B cell (primary cell): ENCODE measurements around the gene TRAPPC5. TPM values are rescaled to one million over a fixed set of nuclear protein-coding genes. Genes with fewer than 3 reads are reported as not detected.

Experiments
- ATAC-seq: fragments of 200-7000 bp; cut with Tn5 transposase; one replicate; pipeline ENCODE4 v1.10.0; 2021; ENCODE audit warnings: low read depth, mild to moderate bottlenecking, moderate number of reproducible peaks, moderate library complexity
- CTCF ChIA-PET: fragments of 350-600 bp; sonication (Branson Sonifier 250); formaldehyde crosslinking; loops from one replicate; lab custom pipeline; 2021; ENCODE audit warnings: antibody characterized with exemption, inconsistent platforms; lab: Charles Lee
- POLR2A ChIA-PET: fragments of 350-600 bp; sonication (Branson Sonifier 250); formaldehyde crosslinking; loops from one replicate; lab custom pipeline; 2021; ENCODE audit warnings: antibody characterized with exemption; lab: Charles Lee
- DNase-seq: peaks from one replicate; pipeline ENCODE4 v3.0.0; 2013
- H2AFZ ChIP-seq: 2 replicates; pipeline ENCODE4 v1.6.1; 2012; ENCODE audit warnings: mild to moderate bottlenecking, low read depth, low read length; ENCODE audit not compliant: insufficient read depth, poor library complexity, severe bottlenecking
- H3K27ac ChIP-seq, 2 donors: 1 replicate in 1 of 2; 2 replicates in 1 of 2; pipeline ENCODE4 v1.5.1; 2012 to 2013; ENCODE audit warnings: low read length in 2 of 2, mild to moderate bottlenecking in 2 of 2, moderate library complexity in 1 of 2
- H3K27me3 ChIP-seq, 4 experiments: fragments of 200-600 bp in 1 of 4; sonication (generic) in 1 of 4; replicated peaks in 1 of 4; 1 replicate in 2 of 4; 2 replicates in 2 of 4; pipeline versions ENCODE4 v1.6.1 to v1.7.0; 2013 to 2016; ENCODE audit warnings: low read length in 3 of 4, mild to moderate bottlenecking in 2 of 4, mixed read lengths in 1 of 4, moderate library complexity in 1 of 4; ENCODE audit not compliant: insufficient read depth in 4 of 4, control insufficient read depth in 3 of 4; ENCODE audit errors: control extremely low read depth in 1 of 4
- H3K36me3 ChIP-seq, 2 experiments: replicated peaks in 1 of 2; 1 replicate in 1 of 2; 2 replicates in 1 of 2; pipeline versions ENCODE4 v1.6.1 to v1.7.1; 2013; ENCODE audit warnings: low read length in 1 of 2; ENCODE audit not compliant: insufficient read depth in 2 of 2, control insufficient read depth in 1 of 2; ENCODE audit errors: control extremely low read depth in 1 of 2, extremely low read depth in 1 of 2
- H3K4me1 ChIP-seq, 2 donors: fragments of 200-600 bp in 1 of 2; sonication (generic) in 1 of 2; 1 replicate in 1 of 2; 2 replicates in 1 of 2; pipeline versions ENCODE4 v1.5.1 to v1.6.1; 2013 to 2017; ENCODE audit warnings: low read length in 2 of 2; ENCODE audit not compliant: control insufficient read depth in 2 of 2, insufficient read depth in 2 of 2
- H3K4me2 ChIP-seq: replicated peaks from 2 replicates; pipeline ENCODE3; 2012; ENCODE audit warnings: mild to moderate bottlenecking, low read depth, low read length; ENCODE audit not compliant: poor library complexity, severe bottlenecking
- H3K4me3 ChIP-seq, 5 experiments: fragments of 200-600 bp in 1 of 5; sonication (generic) in 1 of 5; 1 replicate in 3 of 5; 2 replicates in 2 of 5; pipeline versions ENCODE4 v1.5.1 to v1.7.0; 2011 to 2016; ENCODE audit warnings: low read length in 4 of 5, mild to moderate bottlenecking in 4 of 5, low read depth in 2 of 5, control low read depth in 1 of 5, moderate library complexity in 1 of 5; ENCODE audit not compliant: insufficient read depth in 1 of 5; ENCODE audit errors: control extremely low read depth in 1 of 5, extremely low read depth in 1 of 5
- H3K79me2 ChIP-seq: fragments of 200-600 bp; sonication (generic); one replicate; pipeline ENCODE4 v1.6.0; 2016; ENCODE audit warnings: low read length; ENCODE audit not compliant: control insufficient read depth, insufficient read depth
- H3K9ac ChIP-seq: fragments of 200-600 bp; sonication (generic); 2 replicates; pipeline ENCODE4 v1.6.1; 2017; ENCODE audit warnings: mild to moderate bottlenecking, low read length, moderate library complexity
- H3K9me3 ChIP-seq, 3 donors: one replicate each; pipeline versions ENCODE4 v1.6.1 to v1.7.1; 2013; ENCODE audit warnings: low read length in 2 of 3; ENCODE audit not compliant: control insufficient read depth in 2 of 3, insufficient read depth in 1 of 3; ENCODE audit errors: control extremely low read depth in 1 of 3
- H4K20me1 ChIP-seq: 2 replicates; pipeline ENCODE4 v1.6.0; 2012; ENCODE audit warnings: mild to moderate bottlenecking, low read length; ENCODE audit not compliant: insufficient read depth, control insufficient read depth, poor library complexity, severe bottlenecking
- H3K27ac Mint-ChIP-seq: one replicate; pipeline ENCODE4 v1.8.0; 2021; ENCODE audit warnings: mixed read lengths
- H3K27me3 Mint-ChIP-seq: one replicate; pipeline ENCODE4 v1.8.0; 2021; ENCODE audit warnings: mixed read lengths
- H3K4me1 Mint-ChIP-seq: one replicate; pipeline ENCODE4 v1.8.0; 2021; ENCODE audit warnings: mixed read lengths
- H3K4me3 Mint-ChIP-seq: one replicate; pipeline ENCODE4 v1.8.0; 2021; ENCODE audit warnings: mixed read lengths
- H3K9me3 Mint-ChIP-seq: one replicate; pipeline ENCODE4 v1.8.0; 2022; ENCODE audit warnings: mixed read lengths; ENCODE audit not compliant: insufficient read depth
- CTCF ChIP-seq: fragments of 200-600 bp; IDR thresholded peaks from one replicate; pipeline ENCODE4 v1.8.0; 2022; ENCODE audit warnings: antibody characterized with exemption, mild to moderate bottlenecking
- EZH2 ChIP-seq: IDR thresholded peaks from 2 replicates; pipeline ENCODE4 v1.6.1; 2012; ENCODE audit warnings: borderline replicate concordance, low read depth, mild to moderate bottlenecking, moderate library complexity, low read length; ENCODE audit not compliant: insufficient read depth, poor library complexity, severe bottlenecking
- WGBS: methylation state at CpG from one replicate; pipeline ENCODE4 v1.1.5; 2013; ENCODE audit warnings: missing lambda C conversion rate; ENCODE audit not compliant: insufficient coverage; 5-methylcytosine and 5-hydroxymethylcytosine counted together
- intact Hi-C: fragments of 100-400 bp; cut with micrococcal nuclease; formaldehyde crosslinking; loops from one replicate; pipeline ENCODE4 v1.10.0; 2022
- polyA plus RNA-seq: library from polyadenylated mRNA; depleted of rRNA; stranded (reverse); fragments of >200 nt; gene quantifications from 2 replicates; pipeline ENCODE4 v1.2.3, GENCODE V29; 2012
- total RNA-seq, 2 donors: library from RNA; stranded (reverse); fragments of 120-200 nt in 1 of 2; gene quantifications; 1 replicate in 1 of 2; 2 replicates in 1 of 2; pipeline versions ENCODE4 v1.2.3 to v1.2.4, GENCODE V29; 2013 to 2022

TRAPPC5 gene
- total and polyA plus RNA-seq, 2 donors (not counting 1 experiment from before 2014, with no cell fraction given) = 61.5 to 64.9 TPM

GRCh38 chr19:7658219-7658686 lies 22.4 kb upstream of the TRAPPC5 start:
- CTCF ChIA-PET = interaction anchor here (1.0 to 8.7 kb wide), 3 partner anchors 16 to 142 kb away, joined by 3 to 100 read pairs (median 9); partner anchors contain the start of gene TRAPPC5
- peak overlapping the region; percentile 76 for H3K4me3 Mint-ChIP-seq
- peak; percentile 98 for ATAC-seq
- POLR2A ChIA-PET = no interaction called here
- no peaks in the 10 kb centered on the region for H3K9me3 Mint-ChIP-seq
- Histone ChIP-seq H3K9ac (peak overlapping the region; percentile 58), H3K79me2 (no peaks in the 10 kb centered on the region), H3K4me1 (peaks cover 9 to 18% of the 10 kb centered on the region in 2 donors), H3K4me3 (peak overlapping the region; percentile 25 to 55 (median 44)), H4K20me1 (no peaks in the 10 kb centered on the region), H2AFZ (peak overlapping the region; percentile 91), H3K36me3 (no peaks in the 10 kb centered on the region), H3K4me2 (peak overlapping the region; percentile 82), H3K27me3 (peaks cover 0 to 5% (median 0%) of the 10 kb centered on the region in 4 experiments), H3K9me3 (no peaks in the 10 kb centered on the region), H3K27ac (peak overlapping the region; percentile 69 to 84)
- 32% methylated on average over 5 of the region's 9 CpGs for WGBS
- DNase-seq = peak; percentile 88
- no peak for TF ChIP-seq CTCF
- no peak for TF ChIP-seq EZH2
- intact Hi-C loops = loop anchor here (1.0 kb wide), 2 partner anchors 21 to 22 kb away; partner anchors contain the start of genes STXBP2 and TRAPPC5
- H3K27me3 Mint-ChIP-seq = no peaks in the 10 kb centered on the region
- peak overlapping the region; percentile 87 for H3K27ac Mint-ChIP-seq
- H3K4me1 Mint-ChIP-seq = peaks cover 10% of the 10 kb centered on the region

DNA sequence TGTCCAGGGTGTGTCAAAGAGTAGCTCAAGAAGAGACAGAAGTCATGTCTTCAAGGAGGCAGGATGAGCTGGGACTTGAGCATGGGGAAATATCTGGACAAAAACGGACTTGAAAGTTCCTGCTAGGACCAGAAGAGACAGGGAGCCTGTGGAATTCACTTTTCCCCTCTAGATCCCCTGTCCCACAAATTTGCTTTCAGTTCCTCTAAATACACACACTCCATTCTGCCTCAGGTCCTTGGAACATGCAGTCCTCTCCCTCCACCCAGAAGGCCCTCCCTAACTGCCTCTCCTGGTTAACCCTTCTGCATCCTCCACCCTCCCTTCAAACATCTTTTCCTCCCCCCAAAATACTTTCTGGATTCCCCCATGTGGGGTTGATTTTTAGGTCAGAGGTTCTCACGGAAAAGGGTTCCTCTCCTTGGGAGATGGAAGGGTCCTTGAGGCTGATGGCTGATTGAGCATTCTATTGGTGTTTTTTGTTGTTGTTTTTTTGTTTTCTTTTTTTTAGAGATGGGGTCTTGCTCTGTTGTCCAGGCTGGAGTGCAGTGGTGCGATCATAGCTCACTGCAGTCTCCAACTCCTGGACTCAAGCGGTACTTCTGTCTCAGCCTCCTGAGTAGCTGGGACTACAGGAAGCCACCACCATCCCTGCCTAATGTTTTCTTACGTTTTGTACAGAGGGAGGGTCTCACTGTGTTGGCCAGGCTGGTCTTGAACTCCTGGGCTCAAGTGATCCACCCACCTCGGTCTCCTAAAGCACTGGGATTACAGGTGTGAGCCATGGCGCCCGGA lies 18.7 kb upstream of the TRAPPC5 start:
- Histone ChIP-seq H4K20me1 (no peaks in the 10 kb centered on the region), H3K9ac (no peak overlapping the region), H3K36me3 (no peaks in the 10 kb centered on the region), H3K4me2 (no peak overlapping the region), H2AFZ (no peak overlapping the region), H3K9me3 (no peaks in the 10 kb centered on the region), H3K27ac (no peak overlapping the region), H3K4me3 (no peak overlapping the region), H3K79me2 (no peaks in the 10 kb centered on the region), H3K4me1 (peaks cover 9 to 18% of the 10 kb centered on the region in 2 donors), H3K27me3 (peaks cover 0 to 5% (median 1%) of the 10 kb centered on the region in 4 experiments)
- CTCF ChIA-PET = interaction anchor here (0.5 to 1.7 kb wide), 4 partner anchors 10 to 121 kb away, joined by 3 to 5 read pairs (median 4); partner anchors contain the start of gene TRAPPC5
- TF ChIP-seq EZH2 (no peak), CTCF (no peak)
- WGBS = 84% methylated on average over 5 of the region's 8 CpGs
- H3K27me3 Mint-ChIP-seq = peaks cover 9% of the 10 kb centered on the region
- POLR2A ChIA-PET = no interaction called here
- DNase-seq (no peak), ATAC-seq (no peak)
- H3K27ac Mint-ChIP-seq = no peak overlapping the region
- no peaks in the 10 kb centered on the region for H3K9me3 Mint-ChIP-seq
- intact Hi-C loops = no loop called here
- no peak overlapping the region for H3K4me3 Mint-ChIP-seq
- H3K4me1 Mint-ChIP-seq = peaks cover 10% of the 10 kb centered on the region
